A549 (cell line): ENCODE data around the gene SLC22A23. TPM values are rescaled to one million over a fixed set of nuclear protein-coding genes. Genes with fewer than 3 reads are reported as not detected.

ENCODE experiments used
- ATAC-seq, 2 experiments: fragments of 200-7000 bp in 1 of 2; fragments of >200 bp in 1 of 2; cut with Nextera tagmentation in 1 of 2; cut with Tn5 transposase in 1 of 2; 3 replicates each; pipeline versions ENCODE4 v1.8.0 to v1.9.1; 2018 to 2020; ENCODE audit warnings: mild to moderate bottlenecking in 1 of 2, moderate library complexity in 1 of 2
- CTCF ChIA-PET: fragments of 300-600 bp; sonication (Branson Sonifier 250); formaldehyde crosslinking; extraction: SDS; loops from one replicate; lab custom pipeline; 2021; ENCODE audit warnings: antibody characterized with exemption, inconsistent platforms; lab: Yijun Ruan, JAX
- POLR2A ChIA-PET: fragments of 350-600 bp; formaldehyde crosslinking; extraction: SDS; loops from one replicate; lab custom pipeline; 2021; ENCODE audit warnings: antibody characterized with exemption, inconsistent platforms; lab: Yijun Ruan, JAX
- DNase-seq, 2 experiments: peaks; one replicate each; pipeline versions ENCODE4 v3.0.0 to v3.0.0-alpha.2; 2011 to 2016; ENCODE audit warnings: low read depth in 1 of 2, low spot score in 1 of 2
- FAIRE-seq: peaks from 2 replicates; lab custom pipeline; 2011; peaks lifted over from hg19 to GRCh38; lab: Jason Lieb, UNC
- H3K27ac ChIP-seq, 2 experiments: fragments of >200 bp; sonication (Bioruptor Twin); formaldehyde crosslinking; 3 replicates each; pipeline ENCODE4 v1.5.1; 2016 to 2017
- H3K4me1 ChIP-seq: fragments of >200 bp; sonication (Bioruptor Twin); formaldehyde crosslinking; 3 replicates; pipeline ENCODE4 v1.6.1; 2016
- H3K4me2 ChIP-seq: fragments of >200 bp; sonication (Bioruptor Twin); formaldehyde crosslinking; 3 replicates; pipeline ENCODE4 v1.6.1; 2016
- H3K4me3 ChIP-seq: fragments of >200 bp; sonication (Bioruptor Twin); formaldehyde crosslinking; 3 replicates; pipeline ENCODE4 v1.5.1; 2016
- H3K9me3 ChIP-seq: fragments of >200 bp; sonication (Bioruptor Twin); formaldehyde crosslinking; 3 replicates; pipeline ENCODE4 v1.6.1; 2016
- ATOH8 ChIP-seq: fragments of 250-450 bp; sonication (Bioruptor Pico); IDR thresholded peaks from 2 replicates; pipeline ENCODE4 v1.5.0; 2020; ENCODE audit warnings: low read depth, mild to moderate bottlenecking, moderate library complexity
- BHLHE40 ChIP-seq: IDR thresholded peaks from 2 replicates; pipeline ENCODE4 v1.6.1; 2012; ENCODE audit warnings: low read depth, low read length, inconsistent platforms
- CBX2 ChIP-seq: fragments of 200-600 bp; sonication (generic); IDR thresholded peaks from 2 replicates; pipeline ENCODE4 v1.6.1; 2016; ENCODE audit warnings: low read depth, mild to moderate bottlenecking, borderline replicate concordance
- CHD2 ChIP-seq: fragments of 150-350 bp; IDR thresholded peaks from 2 replicates; pipeline ENCODE4 v1.6.1; 2014; ENCODE audit warnings: low read length; ENCODE audit not compliant: partially characterized antibody
- CTCF ChIP-seq: fragments of >200 bp; sonication (Bioruptor Twin); formaldehyde crosslinking; IDR thresholded peaks from 3 replicates; pipeline ENCODE4 v1.5.1; 2016
- HES2 ChIP-seq: fragments of >200 bp; sonication (Bioruptor Twin); formaldehyde crosslinking; IDR thresholded peaks from 2 replicates; pipeline ENCODE4 v1.6.1; 2016
- JUNB ChIP-seq: fragments of >200 bp; sonication (Bioruptor Twin); formaldehyde crosslinking; IDR thresholded peaks from 2 replicates; pipeline ENCODE4 v1.6.1; 2016
- MAX ChIP-seq: IDR thresholded peaks from 2 replicates; pipeline ENCODE4 v1.6.1; 2012
- MAZ ChIP-seq: fragments of 150-350 bp; IDR thresholded peaks from 2 replicates; pipeline ENCODE4 v1.6.1; 2014; ENCODE audit warnings: antibody characterized with exemption, low read depth, low read length, borderline replicate concordance
- NFE2L2 ChIP-seq: fragments of 150-350 bp; conservative IDR thresholded peaks from 2 replicates; pipeline ENCODE4 v1.6.1; 2014; ENCODE audit warnings: low read length
- NPAS2 ChIP-seq: fragments of 250-450 bp; sonication (Bioruptor Pico); IDR thresholded peaks from 2 replicates; pipeline ENCODE4 v1.8.0; 2022; ENCODE audit warnings: mild to moderate bottlenecking, moderate library complexity, borderline replicate concordance
- NR3C1 ChIP-seq: fragments of >200 bp; sonication (Bioruptor Twin); formaldehyde crosslinking; IDR thresholded peaks from 3 replicates; pipeline ENCODE4 v1.6.1; 2017
- PBX3 ChIP-seq: IDR thresholded peaks from 2 replicates; pipeline ENCODE4 v1.6.1; 2012
- PHF8 ChIP-seq: fragments of 200-600 bp; sonication (generic); IDR thresholded peaks from 2 replicates; pipeline ENCODE4 v1.6.1; 2016; ENCODE audit warnings: low read depth, mild to moderate bottlenecking, antibody characterized with exemption, moderate library complexity, borderline replicate concordance
- REST ChIP-seq: fragments of 200-600 bp; sonication (generic); IDR thresholded peaks from 2 replicates; pipeline ENCODE4 v1.6.1; 2016; ENCODE audit warnings: antibody characterized with exemption, mild to moderate bottlenecking, moderate library complexity
- TP53 ChIP-seq: fragments of 250-450 bp; sonication (Bioruptor Pico); IDR thresholded peaks from 2 replicates; pipeline ENCODE4 v1.5.0; 2021; ENCODE audit warnings: mild to moderate bottlenecking, moderate library complexity
- ZC3H11A ChIP-seq: fragments of 450-650 bp; IDR thresholded peaks from 2 replicates; pipeline ENCODE4 v1.6.1; 2014; ENCODE audit warnings: antibody characterized with exemption, mild to moderate bottlenecking
- WGBS: methylation state at CpG from one replicate; pipeline ENCODE4 v1.1.6; 2017; ENCODE audit errors: missing lambda C conversion rate; 5-methylcytosine and 5-hydroxymethylcytosine counted together
- polyA plus RNA-seq, 4 experiments: library from polyadenylated mRNA; depleted of rRNA in 3 of 4; stranded (reverse); fragments of >200 nt; fragmentation: RNase III in 1 of 4; extraction: RNeasy Plus Mini Kit Qiagen cat#74134 plus additional on column Dnase treatment in 1 of 4; gene quantifications; 2 replicates in 3 of 4; 3 replicates in 1 of 4; pipeline ENCODE4 v1.2.3, GENCODE V29; 2011 to 2017

Gene SLC22A23
- polyA plus RNA-seq, 2 of the 4 experiments (the other 2 are of a cell fraction), result 4.4 to 6.2 TPM

GRCh38 chr6:3456395-3456897 lies 404 bp downstream of the SLC22A23 start (continued):
- no peak for TF ChIP-seq HES2
- TF ChIP-seq, all 56 proteins: peak for 0

- WGBS, result 3% methylated on average over 12 of the region's 58 CpGs
Measured at GRCh38 chr6:3455569-3456394, 1.1 kb downstream of the SLC22A23 start.

GRCh38 chr6:3455147-3455568 lies 1.7 kb downstream of the SLC22A23 start:
- peak overlapping the region; percentile 95 for H3K4me3 ChIP-seq
- ATAC-seq, result no peak
- H3K4me2 ChIP-seq, result peak overlapping the region; percentile 86
- ChIA-PET POLR2A (no interaction called here), CTCF (interaction anchor here (2.3 kb wide), 1 partner anchor 278 kb away, joined by 8 read pairs; no protein-coding TSS in a partner anchor)
- no peaks in the 10 kb centered on the region for H3K9me3 ChIP-seq
- no peak for TF ChIP-seq JUNB
- TF ChIP-seq TP53 (CRISPR knock-in tag), result no peak
- TF ChIP-seq MAZ, result no peak
- no peak for TF ChIP-seq PHF8
- TF ChIP-seq REST, result no peak
- TF ChIP-seq CBX2, result no peak
- no peak for TF ChIP-seq PBX3
- TF ChIP-seq NFE2L2, result no peak
- no peak for TF ChIP-seq CHD2
- TF ChIP-seq NR3C1, result no peak
- no peak for TF ChIP-seq CTCF
- no peak for TF ChIP-seq NPAS2 (CRISPR knock-in tag)
- WGBS, result 63% methylated on average over 10 of the region's 11 CpGs
- peaks cover 30% of the 10 kb centered on the region for H3K4me1 ChIP-seq
- FAIRE-seq, result no peak
- peak overlapping the region; percentile 89 to 97; a peak in 5 of 6 replicates for H3K27ac ChIP-seq
- no peak for DNase-seq

More at GRCh38 chr6:3455569-3456394, 1.1 kb downstream of the SLC22A23 start:
- H3K4me1 ChIP-seq, result peaks cover 33% of the 10 kb centered on the region
- TF ChIP-seq MAX (peak; percentile 47), BHLHE40 (no peak), ZC3H11A (no peak), ATOH8 (no peak)
- TF ChIP-seq, all 56 proteins: peak for 1
- Histone ChIP-seq H3K4me2 (peak overlapping the region; percentile 86), H3K9me3 (no peaks in the 10 kb centered on the region), H3K27ac (peak overlapping the region; percentile 89 to 97), H3K4me3 (peak overlapping the region; percentile 95)
- peak in 1 of 2 experiments; percentile 9 for DNase-seq
- FAIRE-seq, result no peak
- CTCF ChIA-PET, result interaction anchor here (1.0 to 2.3 kb wide), 4 partner anchors 48 to 277 kb away, joined by 3 to 8 read pairs (median 3); no protein-coding TSS in a partner anchor
- POLR2A ChIA-PET, result interaction anchor here (1.3 kb wide), 1 partner anchor 17 kb away, joined by 5 read pairs; no protein-coding TSS in a partner anchor
- ATAC-seq, result peak; percentile 2 to 20; a peak in 3 of 6 replicates
